ENCODE measurements around the gene IFNGR2. TPM values are rescaled to one million over a fixed set of nuclear protein-coding genes. Genes with fewer than 3 reads are reported as not detected.

The IFNGR2 gene
- total RNA-seq, 1 experiment from 2014 or later, result 44.1 TPM

DNA sequence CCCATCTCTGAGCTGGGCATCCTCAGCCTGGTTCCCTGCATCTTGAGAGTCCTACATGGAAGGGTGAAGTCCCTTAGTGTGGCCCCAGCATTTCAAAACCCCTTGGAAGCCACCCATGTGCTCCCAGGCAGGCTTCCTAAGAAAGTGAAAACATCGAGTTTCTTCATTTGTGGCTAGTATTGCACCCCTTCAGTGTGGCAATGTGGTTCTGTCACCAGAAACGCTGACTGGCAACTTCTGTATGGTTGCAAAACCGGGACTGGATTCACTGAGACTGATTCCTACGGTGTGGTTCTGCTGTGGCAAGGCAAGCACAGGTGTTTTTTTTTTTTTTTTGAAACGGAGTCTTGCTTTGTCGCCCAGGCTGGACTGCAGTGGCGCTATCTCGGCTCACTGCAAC, 9.0 kb upstream of the IFNGR2 start:
- no peak overlapping the region for H3K4me3 Mint-ChIP-seq
- Histone ChIP-seq H2BK120ac (ENCODE audit: low read depth, low read length, poor library complexity, severe bottlenecking) (no peak overlapping the region), H4K5ac (ENCODE audit: insufficient read length, low read depth, low read length) (no peak overlapping the region)

More for the DNA sequence above, 9.0 kb upstream of the IFNGR2 start:
- no peaks in the 10 kb centered on the region for H3K23me2 ChIP-seq (ENCODE audit: insufficient read length, low read depth, low read length, poor library complexity, severe bottlenecking)
- H2BK12ac ChIP-seq (ENCODE audit: insufficient read length, low read depth, low read length), result no peak overlapping the region
- no peak overlapping the region for H2BK5ac ChIP-seq (ENCODE audit: insufficient read length, low read length)
- no peaks in the 10 kb centered on the region for H3K79me2 ChIP-seq (ENCODE audit: insufficient read depth, low read length)
- no peak overlapping the region for H4K8ac ChIP-seq (replicated peaks; ENCODE audit: insufficient read length, low read depth, low read length)
- H3T11ph ChIP-seq (ENCODE audit: low read length), result no peak overlapping the region
- TF ChIP-seq, protein P1, sequence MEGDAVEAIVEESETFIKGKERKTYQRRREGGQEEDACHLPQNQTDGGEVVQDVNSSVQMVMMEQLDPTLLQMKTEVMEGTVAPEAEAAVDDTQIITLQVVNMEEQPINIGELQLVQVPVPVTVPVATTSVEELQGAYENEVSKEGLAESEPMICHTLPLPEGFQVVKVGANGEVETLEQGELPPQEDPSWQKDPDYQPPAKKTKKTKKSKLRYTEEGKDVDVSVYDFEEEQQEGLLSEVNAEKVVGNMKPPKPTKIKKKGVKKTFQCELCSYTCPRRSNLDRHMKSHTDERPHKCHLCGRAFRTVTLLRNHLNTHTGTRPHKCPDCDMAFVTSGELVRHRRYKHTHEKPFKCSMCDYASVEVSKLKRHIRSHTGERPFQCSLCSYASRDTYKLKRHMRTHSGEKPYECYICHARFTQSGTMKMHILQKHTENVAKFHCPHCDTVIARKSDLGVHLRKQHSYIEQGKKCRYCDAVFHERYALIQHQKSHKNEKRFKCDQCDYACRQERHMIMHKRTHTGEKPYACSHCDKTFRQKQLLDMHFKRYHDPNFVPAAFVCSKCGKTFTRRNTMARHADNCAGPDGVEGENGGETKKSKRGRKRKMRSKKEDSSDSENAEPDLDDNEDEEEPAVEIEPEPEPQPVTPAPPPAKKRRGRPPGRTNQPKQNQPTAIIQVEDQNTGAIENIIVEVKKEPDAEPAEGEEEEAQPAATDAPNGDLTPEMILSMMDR (conservative IDR thresholded peaks at IDR 0.05), result no peak
- H2AK5ac ChIP-seq (ENCODE audit: insufficient read length, low read length), result no peak overlapping the region
- no peaks in the 10 kb centered on the region for H3K27me3 ChIP-seq (ENCODE audit: insufficient read depth, low read length)
- H4K91ac ChIP-seq (ENCODE audit: insufficient read length, low read depth, low read length), result no peak overlapping the region
- no CpG with 5 or more reads among the region's 8 CpGs for WGBS (ENCODE audit: extremely low coverage, insufficient read length, low lambda C conversion rate)
- Mint-ChIP-seq H3K4me1 (peaks cover 4 to 10% of the 10 kb centered on the region in 2 experiments), H3K27me3 (ENCODE audit: low read depth) (peaks cover 2% of the 10 kb centered on the region), H3K27ac (no peak overlapping the region), H3K9me3 (no peaks in the 10 kb centered on the region; a peak in 1 of 5 replicates), H3K36me3 (ENCODE audit: insufficient read depth in 1 of 3, low read depth in 3 of 3) (no peaks in the 10 kb centered on the region)
- H2AFZ ChIP-seq (ENCODE audit: low read length), result no peak overlapping the region
- no peak overlapping the region for H3K23ac ChIP-seq (ENCODE audit: insufficient read length, low read depth, low read length)
- no peaks in the 10 kb centered on the region for H3K9me3 ChIP-seq (ENCODE audit: control insufficient read depth, low read depth, low read length)
- H3K56ac ChIP-seq (ENCODE audit: insufficient read length, low read depth, low read length), result no peak overlapping the region
- H3K9ac ChIP-seq (ENCODE audit: extremely low read depth, insufficient read length, low read length), result no peak overlapping the region
- no peak overlapping the region for H2BK15ac ChIP-seq (ENCODE audit: low read depth, low read length)
- H3K27ac ChIP-seq (ENCODE audit: insufficient read length, low read depth, low read length), result no peak overlapping the region
- H3K14ac ChIP-seq (ENCODE audit: insufficient read depth, low read length), result no peak overlapping the region
- H3K4ac ChIP-seq (ENCODE audit: low read depth, low read length), result no peak overlapping the region
- DNase-seq, result no peak
- H3K79me1 ChIP-seq (ENCODE audit: insufficient read depth, low read depth, low read length, poor library complexity, severe bottlenecking), result no peaks in the 10 kb centered on the region
- H3K4me1 ChIP-seq (ENCODE audit: insufficient read depth, low read length), result no peaks in the 10 kb centered on the region
- no peaks in the 10 kb centered on the region for H4K20me1 ChIP-seq (ENCODE audit: control insufficient read depth, insufficient read depth, insufficient read length)
- no peak overlapping the region for H3K4me2 ChIP-seq (ENCODE audit: insufficient read depth, insufficient read length, low read length)
- H3K18ac ChIP-seq (ENCODE audit: insufficient read length, low read depth, low read length), result no peak overlapping the region
- H2BK20ac ChIP-seq (ENCODE audit: low read depth, low read length, poor library complexity, severe bottlenecking), result no peak overlapping the region
